Panc1 (cell line): ENCODE measurements around the gene ST6GALNAC6.

ENCODE experiments used
- POLR2AphosphoS5 ChIP-seq: IDR thresholded peaks from 2 replicates; pipeline ENCODE4 v1.6.1; 2012; ENCODE audit warnings: mild to moderate bottlenecking, low read depth, low read length, moderate library complexity
- SIN3A ChIP-seq: IDR thresholded peaks from 2 replicates; pipeline ENCODE4 v1.6.1; 2012; ENCODE audit warnings: low read depth, mild to moderate bottlenecking, low read length, moderate library complexity, borderline replicate concordance; ENCODE audit not compliant: insufficient read depth
- TF ChIP-seq, protein P1 (sequence below), 2 experiments: IDR thresholded peaks; 2 replicates each; pipeline ENCODE4 v1.6.1; 2011 to 2012; ENCODE audit warnings: low read depth in 2 of 2, control low read depth in 1 of 2, low read length in 1 of 2, mild to moderate bottlenecking in 1 of 2, moderate library complexity in 1 of 2; ENCODE audit not compliant: insufficient read depth in 1 of 2
- TF ChIP-seq, protein P2 (sequence below): fragments of 450-650 bp; IDR thresholded peaks from 2 replicates; pipeline ENCODE4 v1.5.1; 2017; ENCODE audit warnings: mild to moderate bottlenecking

DNA sequence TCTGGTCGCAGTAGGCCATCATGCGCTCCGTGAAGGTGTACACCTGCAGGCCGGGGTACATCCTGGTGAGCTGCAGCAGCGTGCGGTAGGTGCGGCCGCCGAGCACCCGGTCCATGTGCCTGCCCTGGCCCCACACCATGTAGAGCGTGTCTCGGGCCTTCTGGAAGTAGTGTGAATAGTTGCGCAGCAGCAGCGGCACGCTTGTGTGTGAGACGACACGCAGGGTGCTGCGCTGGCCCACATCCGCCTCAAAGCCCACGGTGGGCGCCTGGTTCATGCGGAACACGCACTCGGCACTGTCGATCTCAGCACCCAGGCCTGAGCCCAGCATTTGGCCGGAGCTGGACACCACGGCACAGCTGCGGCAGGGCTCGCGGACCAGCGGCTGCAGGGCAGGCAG lies 12.9 kb upstream of the ST6GALNAC6 start:
- TF ChIP-seq, protein P1, sequence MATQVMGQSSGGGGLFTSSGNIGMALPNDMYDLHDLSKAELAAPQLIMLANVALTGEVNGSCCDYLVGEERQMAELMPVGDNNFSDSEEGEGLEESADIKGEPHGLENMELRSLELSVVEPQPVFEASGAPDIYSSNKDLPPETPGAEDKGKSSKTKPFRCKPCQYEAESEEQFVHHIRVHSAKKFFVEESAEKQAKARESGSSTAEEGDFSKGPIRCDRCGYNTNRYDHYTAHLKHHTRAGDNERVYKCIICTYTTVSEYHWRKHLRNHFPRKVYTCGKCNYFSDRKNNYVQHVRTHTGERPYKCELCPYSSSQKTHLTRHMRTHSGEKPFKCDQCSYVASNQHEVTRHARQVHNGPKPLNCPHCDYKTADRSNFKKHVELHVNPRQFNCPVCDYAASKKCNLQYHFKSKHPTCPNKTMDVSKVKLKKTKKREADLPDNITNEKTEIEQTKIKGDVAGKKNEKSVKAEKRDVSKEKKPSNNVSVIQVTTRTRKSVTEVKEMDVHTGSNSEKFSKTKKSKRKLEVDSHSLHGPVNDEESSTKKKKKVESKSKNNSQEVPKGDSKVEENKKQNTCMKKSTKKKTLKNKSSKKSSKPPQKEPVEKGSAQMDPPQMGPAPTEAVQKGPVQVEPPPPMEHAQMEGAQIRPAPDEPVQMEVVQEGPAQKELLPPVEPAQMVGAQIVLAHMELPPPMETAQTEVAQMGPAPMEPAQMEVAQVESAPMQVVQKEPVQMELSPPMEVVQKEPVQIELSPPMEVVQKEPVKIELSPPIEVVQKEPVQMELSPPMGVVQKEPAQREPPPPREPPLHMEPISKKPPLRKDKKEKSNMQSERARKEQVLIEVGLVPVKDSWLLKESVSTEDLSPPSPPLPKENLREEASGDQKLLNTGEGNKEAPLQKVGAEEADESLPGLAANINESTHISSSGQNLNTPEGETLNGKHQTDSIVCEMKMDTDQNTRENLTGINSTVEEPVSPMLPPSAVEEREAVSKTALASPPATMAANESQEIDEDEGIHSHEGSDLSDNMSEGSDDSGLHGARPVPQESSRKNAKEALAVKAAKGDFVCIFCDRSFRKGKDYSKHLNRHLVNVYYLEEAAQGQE (IDR thresholded peaks at IDR 0.05; ENCODE audit: insufficient read depth in 1 of 2, low read depth in 2 of 2, low read length in 1 of 2) = no peak
- TF ChIP-seq, protein P2, sequence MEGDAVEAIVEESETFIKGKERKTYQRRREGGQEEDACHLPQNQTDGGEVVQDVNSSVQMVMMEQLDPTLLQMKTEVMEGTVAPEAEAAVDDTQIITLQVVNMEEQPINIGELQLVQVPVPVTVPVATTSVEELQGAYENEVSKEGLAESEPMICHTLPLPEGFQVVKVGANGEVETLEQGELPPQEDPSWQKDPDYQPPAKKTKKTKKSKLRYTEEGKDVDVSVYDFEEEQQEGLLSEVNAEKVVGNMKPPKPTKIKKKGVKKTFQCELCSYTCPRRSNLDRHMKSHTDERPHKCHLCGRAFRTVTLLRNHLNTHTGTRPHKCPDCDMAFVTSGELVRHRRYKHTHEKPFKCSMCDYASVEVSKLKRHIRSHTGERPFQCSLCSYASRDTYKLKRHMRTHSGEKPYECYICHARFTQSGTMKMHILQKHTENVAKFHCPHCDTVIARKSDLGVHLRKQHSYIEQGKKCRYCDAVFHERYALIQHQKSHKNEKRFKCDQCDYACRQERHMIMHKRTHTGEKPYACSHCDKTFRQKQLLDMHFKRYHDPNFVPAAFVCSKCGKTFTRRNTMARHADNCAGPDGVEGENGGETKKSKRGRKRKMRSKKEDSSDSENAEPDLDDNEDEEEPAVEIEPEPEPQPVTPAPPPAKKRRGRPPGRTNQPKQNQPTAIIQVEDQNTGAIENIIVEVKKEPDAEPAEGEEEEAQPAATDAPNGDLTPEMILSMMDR = no peak
- TF ChIP-seq POLR2AphosphoS5 (no peak), SIN3A (no peak)
